MM.1S (cell line): ENCODE results near the gene APOM.

ENCODE experiments used
- CTCF ChIP-seq: fragments of 300-600 bp; sonication (generic); IDR thresholded peaks from 2 replicates; pipeline ENCODE4 v1.5.1; 2016; ENCODE audit warnings: antibody characterized with exemption, low read length, mixed read lengths
- EZH2 ChIP-seq: fragments of 300-600 bp; sonication (generic); optimal IDR thresholded peaks from 2 replicates; pipeline ENCODE3; 2017; ENCODE audit warnings: low read depth, mild to moderate bottlenecking, antibody characterized with exemption, low read length, mixed read lengths

GRCh38 chr6:31641370-31641769 lies 14.3 kb upstream of the APOM start:
- TF ChIP-seq CTCF = no peak
- no peak for TF ChIP-seq EZH2
